Adipocyte (in vitro differentiated cells): Measurements from ENCODE around the gene IL1RAPL1.

ENCODE experiments used
- DNase-seq: peaks from one replicate; pipeline ENCODE4 v3.0.0-alpha.2; 2015; ENCODE audit warnings: low read depth
- H3K27me3 ChIP-seq: replicated peaks from 2 replicates; pipeline ENCODE4 v1.7.0; 2013; ENCODE audit warnings: mild to moderate bottlenecking, low read length, moderate library complexity; ENCODE audit not compliant: control insufficient read depth, insufficient read depth
- H3K36me3 ChIP-seq: 2 replicates; pipeline ENCODE4 v1.7.0; 2013; ENCODE audit warnings: low read length, mild to moderate bottlenecking, moderate library complexity; ENCODE audit not compliant: control insufficient read depth, insufficient read depth, severe bottlenecking
- H3K4me1 ChIP-seq: 2 replicates; pipeline ENCODE4 v1.7.0; 2013; ENCODE audit warnings: mild to moderate bottlenecking, low read length, moderate library complexity; ENCODE audit not compliant: control insufficient read depth, insufficient read depth
- H3K4me3 ChIP-seq: 2 replicates; pipeline ENCODE4 v1.7.0; 2013; ENCODE audit warnings: mild to moderate bottlenecking, low read length, moderate library complexity
- H3K9ac ChIP-seq: 2 replicates; pipeline ENCODE4 v1.7.0; 2013; ENCODE audit warnings: mild to moderate bottlenecking, low read length, moderate library complexity
- H3K9me3 ChIP-seq: 2 replicates; pipeline ENCODE4 v1.7.0; 2013; ENCODE audit warnings: mild to moderate bottlenecking, low read length, moderate library complexity; ENCODE audit not compliant: control insufficient read depth

IL1RAPL1 gene

GRCh38 chrX:29196501-29196900 is 609.3 kb downstream of the IL1RAPL1 start:
- H3K36me3 ChIP-seq: no peaks in the 10 kb centered on the region
- H3K4me3 ChIP-seq: no peak overlapping the region
- no peak for DNase-seq
- H3K9me3 ChIP-seq: no peaks in the 10 kb centered on the region
- H3K9ac ChIP-seq: no peak overlapping the region
- no peaks in the 10 kb centered on the region for H3K4me1 ChIP-seq
- H3K27me3 ChIP-seq: peaks cover 5% of the 10 kb centered on the region

GRCh38 chrX:29215251-29215650 is 628.0 kb downstream of the IL1RAPL1 start:
- Histone ChIP-seq H3K27me3 (no peaks in the 10 kb centered on the region), H3K9ac (no peak overlapping the region), H3K9me3 (peaks cover 6% of the 10 kb centered on the region), H3K4me3 (no peak overlapping the region), H3K4me1 (no peaks in the 10 kb centered on the region), H3K36me3 (no peaks in the 10 kb centered on the region)
- peak; percentile 1 for DNase-seq

DNA sequence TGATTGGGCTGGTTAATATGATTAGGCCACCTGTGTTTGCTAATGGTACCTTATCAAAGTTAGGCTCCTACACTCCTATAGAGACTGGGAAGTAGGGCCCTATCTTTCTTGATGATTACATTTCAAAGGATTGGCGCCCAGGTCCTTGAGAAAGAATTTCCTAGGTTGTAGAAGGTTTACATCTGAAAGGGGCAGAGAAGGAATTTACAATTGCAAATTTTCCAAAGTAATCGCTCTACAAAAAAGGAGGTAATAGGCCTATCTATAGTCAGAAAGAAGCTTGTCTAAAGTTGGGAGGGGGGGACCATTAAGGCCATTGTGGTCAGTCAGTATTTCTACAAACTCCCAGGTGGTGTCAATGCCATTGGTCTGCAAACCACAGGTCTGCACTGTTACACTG is 638.4 kb downstream of the IL1RAPL1 start:
- H3K36me3 ChIP-seq: no peaks in the 10 kb centered on the region
- H3K9ac ChIP-seq: no peak overlapping the region
- H3K27me3 ChIP-seq: no peaks in the 10 kb centered on the region
- H3K4me1 ChIP-seq: no peaks in the 10 kb centered on the region
- no peaks in the 10 kb centered on the region for H3K9me3 ChIP-seq
- no peak overlapping the region for H3K4me3 ChIP-seq
- no peak for DNase-seq

DNA sequence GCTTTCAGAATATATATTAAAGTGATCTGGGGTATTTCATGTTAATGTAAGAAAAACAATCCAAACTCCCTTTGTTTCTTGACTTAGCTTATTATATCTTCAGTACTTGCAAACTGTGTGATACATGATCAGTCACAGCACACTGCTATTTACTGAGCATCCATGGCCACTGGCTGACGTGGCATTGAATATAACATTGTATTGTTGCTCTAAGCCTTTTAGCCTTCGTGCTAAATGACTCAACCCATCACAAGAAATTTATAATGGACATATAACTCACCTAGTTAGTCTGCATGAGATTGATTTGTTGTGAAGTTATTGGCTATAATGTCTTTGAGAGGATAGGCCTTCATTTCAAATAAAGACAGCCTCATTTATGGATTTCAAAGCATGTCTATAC is 642.6 kb downstream of the IL1RAPL1 start:
- Histone ChIP-seq H3K4me3 (no peak overlapping the region), H3K27me3 (no peaks in the 10 kb centered on the region), H3K9me3 (no peaks in the 10 kb centered on the region), H3K9ac (no peak overlapping the region), H3K4me1 (no peaks in the 10 kb centered on the region), H3K36me3 (no peaks in the 10 kb centered on the region)
- DNase-seq: no peak

DNA sequence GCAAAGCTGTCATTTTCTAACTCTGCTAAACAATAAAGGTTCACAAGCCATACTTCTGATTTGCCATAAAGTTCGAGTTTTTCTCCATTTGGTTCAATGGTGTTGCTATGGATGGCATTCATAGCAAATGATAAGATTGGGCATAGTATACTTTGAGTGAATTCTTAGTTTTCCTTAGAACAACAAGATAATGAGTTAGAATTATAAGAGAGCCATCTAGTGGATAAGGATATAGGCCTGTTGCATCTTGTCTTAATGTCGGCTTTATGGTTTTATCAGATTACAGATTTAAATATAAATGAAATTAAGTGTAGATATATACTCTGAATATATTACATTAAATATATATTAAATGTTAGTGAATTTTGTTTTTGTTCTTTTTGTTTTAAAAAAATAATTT is 644.6 kb downstream of the IL1RAPL1 start:
- H3K4me1 ChIP-seq: no peaks in the 10 kb centered on the region
- no peaks in the 10 kb centered on the region for H3K36me3 ChIP-seq
- no peaks in the 10 kb centered on the region for H3K9me3 ChIP-seq
- no peak overlapping the region for H3K9ac ChIP-seq
- peak; percentile 37 for DNase-seq
- no peaks in the 10 kb centered on the region for H3K27me3 ChIP-seq
- no peak overlapping the region for H3K4me3 ChIP-seq

- H3K9me3 ChIP-seq: no peaks in the 10 kb centered on the region
These were observed 646.4 kb downstream of the IL1RAPL1 start for GRCh38 chrX:29233592-29234183.

DNA sequence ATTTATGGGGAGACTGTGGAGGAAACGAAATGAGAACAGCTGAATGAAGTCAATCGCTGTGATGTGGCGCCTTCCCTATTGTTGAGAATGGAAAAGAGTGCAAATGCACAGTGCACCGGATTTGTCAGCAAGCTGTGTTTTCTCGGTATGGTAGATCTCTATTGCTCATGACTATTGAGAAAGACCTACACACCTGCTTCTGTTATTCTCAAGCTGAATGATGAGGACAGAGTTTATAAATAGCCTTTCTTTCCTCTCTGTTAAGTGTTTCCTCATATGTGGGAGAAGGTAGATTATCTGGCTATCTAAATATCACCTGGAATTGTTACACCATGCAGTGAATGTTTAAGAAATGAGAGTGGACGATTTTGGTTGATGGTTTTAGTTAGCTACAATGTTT is 650.7 kb downstream of the IL1RAPL1 start:
- no peaks in the 10 kb centered on the region for H3K9me3 ChIP-seq
- no peak for DNase-seq
- no peaks in the 10 kb centered on the region for H3K36me3 ChIP-seq
- no peaks in the 10 kb centered on the region for H3K4me1 ChIP-seq
- H3K4me3 ChIP-seq: no peak overlapping the region
- peaks cover 3% of the 10 kb centered on the region for H3K27me3 ChIP-seq
- no peak overlapping the region for H3K9ac ChIP-seq

More at GRCh38 chrX:29233592-29234183, 646.4 kb downstream of the IL1RAPL1 start:
- Histone ChIP-seq H3K36me3 (no peaks in the 10 kb centered on the region), H3K4me1 (no peaks in the 10 kb centered on the region), H3K9ac (no peak overlapping the region), H3K4me3 (no peak overlapping the region), H3K27me3 (no peaks in the 10 kb centered on the region)
- DNase-seq: no peak

DNA sequence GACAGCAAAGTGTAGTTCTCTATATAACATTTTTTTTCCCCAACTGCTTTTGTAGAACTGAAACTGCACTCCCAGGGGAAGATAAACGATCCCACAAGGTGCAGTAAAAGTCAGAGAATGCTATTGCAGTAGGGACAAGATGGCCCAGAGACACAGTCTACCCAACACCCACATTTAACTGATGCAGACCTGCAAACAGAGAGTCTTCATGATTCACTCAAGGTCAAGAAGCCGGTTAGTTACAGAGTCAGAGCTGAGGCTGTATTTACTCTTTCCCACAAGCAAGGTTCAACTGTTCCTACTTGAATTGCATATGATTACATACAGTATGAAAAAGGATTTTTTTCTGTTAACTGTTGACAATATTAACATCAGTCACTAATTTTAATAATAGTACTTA is 654.6 kb downstream of the IL1RAPL1 start:
- no peak for DNase-seq
- H3K9ac ChIP-seq: no peak overlapping the region
- no peak overlapping the region for H3K4me3 ChIP-seq
- no peaks in the 10 kb centered on the region for H3K36me3 ChIP-seq
- H3K27me3 ChIP-seq: peaks cover 3% of the 10 kb centered on the region
- H3K4me1 ChIP-seq: no peaks in the 10 kb centered on the region
- no peaks in the 10 kb centered on the region for H3K9me3 ChIP-seq

GRCh38 chrX:29242856-29243255 is 655.6 kb downstream of the IL1RAPL1 start:
- DNase-seq: no peak
- Histone ChIP-seq H3K4me3 (no peak overlapping the region), H3K27me3 (peaks cover 3% of the 10 kb centered on the region), H3K4me1 (no peaks in the 10 kb centered on the region), H3K36me3 (no peaks in the 10 kb centered on the region), H3K9me3 (no peaks in the 10 kb centered on the region), H3K9ac (no peak overlapping the region)

- H3K36me3 ChIP-seq: no peaks in the 10 kb centered on the region
- no peaks in the 10 kb centered on the region for H3K4me1 ChIP-seq
- H3K27me3 ChIP-seq: peaks cover 3% of the 10 kb centered on the region
- H3K9me3 ChIP-seq: no peaks in the 10 kb centered on the region
- no peak for DNase-seq
- no peak overlapping the region for H3K9ac ChIP-seq
- no peak overlapping the region for H3K4me3 ChIP-seq
These were observed 656.7 kb downstream of the IL1RAPL1 start for GRCh38 chrX:29243942-29244341.

DNA sequence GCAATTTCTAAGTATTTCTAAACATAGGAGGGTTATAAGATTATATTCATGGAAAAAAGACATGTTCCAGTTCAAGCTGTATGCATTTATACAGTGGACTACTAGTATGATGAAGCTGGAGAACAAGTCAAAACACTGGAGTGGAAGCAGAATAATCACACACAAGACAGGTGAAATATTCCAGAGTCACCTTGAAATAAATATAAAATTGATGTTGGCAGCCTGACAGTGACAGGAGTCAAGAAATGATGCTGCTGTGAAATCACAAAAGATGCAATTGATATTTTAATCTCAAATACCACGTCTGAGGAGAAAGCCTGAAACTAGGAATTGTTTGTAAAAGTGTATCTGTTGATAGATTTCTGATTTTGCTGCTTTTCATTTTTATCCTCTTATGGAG is 667.3 kb downstream of the IL1RAPL1 start:
- Histone ChIP-seq H3K4me3 (no peak overlapping the region), H3K36me3 (no peaks in the 10 kb centered on the region), H3K9ac (no peak overlapping the region)

DNA sequence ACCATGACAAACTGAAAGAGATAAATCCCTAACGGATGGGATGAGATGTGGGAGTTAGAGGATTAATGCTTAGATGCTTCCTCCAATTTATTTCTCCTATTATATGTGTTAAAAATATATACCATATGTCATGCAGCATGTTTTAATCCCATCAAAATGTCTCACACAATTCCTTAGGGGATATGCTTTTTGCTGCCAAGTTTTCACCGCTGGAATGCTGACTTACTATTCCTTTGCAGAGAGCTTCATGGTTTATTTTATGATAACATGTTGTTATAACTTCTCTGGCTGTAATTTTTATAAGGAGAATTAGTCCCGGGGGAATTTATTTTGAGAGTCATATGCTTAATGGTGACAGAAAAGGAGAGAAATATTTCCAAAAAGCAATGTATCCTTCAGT is 670.3 kb downstream of the IL1RAPL1 start:
- no peaks in the 10 kb centered on the region for H3K36me3 ChIP-seq
- DNase-seq: peak; percentile 21
- no peaks in the 10 kb centered on the region for H3K4me1 ChIP-seq
- no peak overlapping the region for H3K9ac ChIP-seq
- no peaks in the 10 kb centered on the region for H3K9me3 ChIP-seq
- no peak overlapping the region for H3K4me3 ChIP-seq
- no peaks in the 10 kb centered on the region for H3K27me3 ChIP-seq

More for the DNA sequence above, 667.3 kb downstream of the IL1RAPL1 start:
- Histone ChIP-seq H3K4me1 (no peaks in the 10 kb centered on the region), H3K9me3 (no peaks in the 10 kb centered on the region), H3K27me3 (no peaks in the 10 kb centered on the region)
- no peak for DNase-seq
